Neutrophil (primary cell): ENCODE measurements around the gene EXOC6B.

Experiments
- H3K27ac ChIP-seq: fragments of 200-600 bp; sonication (generic); 2 replicates; pipeline ENCODE4 v1.5.1; 2016; ENCODE audit warnings: mild to moderate bottlenecking, moderate library complexity
- H3K27me3 ChIP-seq: fragments of 200-600 bp; sonication (generic); 2 replicates; pipeline ENCODE4 v1.6.0; 2016; ENCODE audit warnings: mild to moderate bottlenecking
- H3K36me3 ChIP-seq: fragments of 200-600 bp; sonication (generic); 2 replicates; pipeline ENCODE4 v1.5.1; 2017
- H3K4me1 ChIP-seq, 2 experiments: fragments of 200-600 bp in 1 of 2; sonication (generic) in 1 of 2; 1 replicate in 1 of 2; 2 replicates in 1 of 2; pipeline versions ENCODE4 v1.5.1 to v1.6.1; 2013 to 2016; ENCODE audit warnings: low read depth in 1 of 2, low read length in 1 of 2, mild to moderate bottlenecking in 1 of 2, moderate library complexity in 1 of 2; ENCODE audit not compliant: control insufficient read depth in 1 of 2, insufficient read depth in 1 of 2
- H3K4me3 ChIP-seq, 2 experiments: fragments of 200-600 bp in 1 of 2; sonication (generic) in 1 of 2; 1 replicate in 1 of 2; 2 replicates in 1 of 2; pipeline ENCODE4 v1.5.1; 2013 to 2016; ENCODE audit warnings: low read depth in 1 of 2, low read length in 1 of 2, mild to moderate bottlenecking in 1 of 2, moderate library complexity in 1 of 2
- H3K9me3 ChIP-seq: fragments of 200-600 bp; sonication (generic); 2 replicates; pipeline ENCODE4 v1.5.1; 2016
- CTCF ChIP-seq: fragments of 200-600 bp; sonication (generic); IDR thresholded peaks from 2 replicates; pipeline ENCODE4 v1.5.1; 2016; ENCODE audit warnings: antibody characterized with exemption

Gene EXOC6B

GRCh38 chr2:72847534-72848315, 21.9 kb upstream of the EXOC6B start:
- Histone ChIP-seq H3K27me3 (peaks cover 36% of the 10 kb centered on the region), H3K9me3 (no peaks in the 10 kb centered on the region), H3K4me1 (no peaks in the 10 kb centered on the region), H3K4me3 (no peak overlapping the region), H3K27ac (no peak overlapping the region), H3K36me3 (no peaks in the 10 kb centered on the region)
- TF ChIP-seq CTCF: no peak

GRCh38 chr2:72846171-72847095, 20.6 kb upstream of the EXOC6B start:
- Histone ChIP-seq H3K27ac (no peak overlapping the region), H3K4me3 (no peak overlapping the region)
- no peak for TF ChIP-seq CTCF

GRCh38 chr2:72843301-72843700, 17.5 kb upstream of the EXOC6B start:
- no peaks in the 10 kb centered on the region for H3K4me1 ChIP-seq
- no peaks in the 10 kb centered on the region for H3K36me3 ChIP-seq
- H3K9me3 ChIP-seq: no peaks in the 10 kb centered on the region
- H3K27me3 ChIP-seq: peaks cover 14% of the 10 kb centered on the region
- no peak overlapping the region for H3K4me3 ChIP-seq
- TF ChIP-seq CTCF: no peak
- no peak overlapping the region for H3K27ac ChIP-seq

More at GRCh38 chr2:72846171-72847095, 20.6 kb upstream of the EXOC6B start:
- H3K9me3 ChIP-seq: no peaks in the 10 kb centered on the region
- H3K36me3 ChIP-seq: no peaks in the 10 kb centered on the region
- H3K4me1 ChIP-seq: no peaks in the 10 kb centered on the region
- H3K27me3 ChIP-seq: peaks cover 36% of the 10 kb centered on the region

- no peaks in the 10 kb centered on the region for H3K36me3 ChIP-seq
- H3K4me3 ChIP-seq: no peak overlapping the region
- TF ChIP-seq CTCF: no peak
- H3K27ac ChIP-seq: no peak overlapping the region
- H3K4me1 ChIP-seq: no peaks in the 10 kb centered on the region
- H3K27me3 ChIP-seq: peaks cover 14% of the 10 kb centered on the region
- H3K9me3 ChIP-seq: no peaks in the 10 kb centered on the region
These were observed 15.8 kb upstream of the EXOC6B start for GRCh38 chr2:72841462-72842125.

- no peak for TF ChIP-seq CTCF
- H3K36me3 ChIP-seq: no peaks in the 10 kb centered on the region
- H3K27me3 ChIP-seq: peaks cover 22% of the 10 kb centered on the region
- no peaks in the 10 kb centered on the region for H3K4me1 ChIP-seq
- H3K27ac ChIP-seq: no peak overlapping the region
- H3K4me3 ChIP-seq: no peak overlapping the region
- H3K9me3 ChIP-seq: no peaks in the 10 kb centered on the region
These were observed 14.2 kb upstream of the EXOC6B start for GRCh38 chr2:72840066-72840465.
